Small intestine (tissue), 7 donors: Measurements from ENCODE around the gene MSI2. TPM values are rescaled to one million over a fixed set of nuclear protein-coding genes. Genes with fewer than 3 reads are reported as not detected.

Experiments used
- DNase-seq, 2 donors: peaks; one replicate each; pipeline versions ENCODE4 v3.0.0 to v3.0.0-alpha.2; 2013
- FAIRE-seq: peaks from 2 replicates; lab custom pipeline; 2012; peaks lifted over from hg19 to GRCh38; lab: Jason Lieb, UNC
- H3K27ac ChIP-seq, 3 donors: one replicate each; pipeline ENCODE4 v1.5.1; 2013; ENCODE audit warnings: low read length in 2 of 3, mild to moderate bottlenecking in 2 of 3, control low read depth in 1 of 3, inconsistent platforms in 1 of 3, low read depth in 1 of 3, moderate library complexity in 1 of 3
- H3K27me3 ChIP-seq, 3 donors: one replicate each; pipeline ENCODE4 v1.6.1; 2013; ENCODE audit warnings: low read length in 3 of 3, inconsistent platforms in 1 of 3; ENCODE audit not compliant: control insufficient read depth in 3 of 3, insufficient read depth in 3 of 3
- H3K36me3 ChIP-seq, 3 donors: one replicate each; pipeline ENCODE4 v1.6.1; 2013; ENCODE audit warnings: low read length in 3 of 3, inconsistent platforms in 1 of 3, low read depth in 1 of 3, mild to moderate bottlenecking in 1 of 3, moderate library complexity in 1 of 3; ENCODE audit not compliant: control insufficient read depth in 3 of 3, insufficient read depth in 2 of 3
- H3K4me1 ChIP-seq, 3 donors: one replicate each; pipeline ENCODE4 v1.6.1; 2013; ENCODE audit warnings: low read length in 2 of 3, inconsistent platforms in 1 of 3, low read depth in 1 of 3, mild to moderate bottlenecking in 1 of 3, moderate library complexity in 1 of 3; ENCODE audit not compliant: control insufficient read depth in 3 of 3, insufficient read depth in 2 of 3
- H3K4me3 ChIP-seq, 3 donors: one replicate each; pipeline ENCODE4 v1.5.1; 2013; ENCODE audit warnings: low read length in 3 of 3, control low read depth in 1 of 3, inconsistent platforms in 1 of 3, low read depth in 1 of 3, mild to moderate bottlenecking in 1 of 3, moderate library complexity in 1 of 3
- H3K9me3 ChIP-seq, 2 donors: one replicate each; pipeline ENCODE4 v1.6.1; 2013; ENCODE audit warnings: low read depth in 1 of 2, low read length in 1 of 2; ENCODE audit not compliant: control insufficient read depth in 2 of 2, insufficient read depth in 1 of 2
- WGBS, 3 donors: extraction: QIAGEN DNeasy Blood & Tissue Kit; methylation state at CpG; one replicate each; pipeline ENCODE4 v1.1.7; 2013; 5-methylcytosine and 5-hydroxymethylcytosine counted together
- polyA plus RNA-seq, 4 donors: library from polyadenylated mRNA; stranded (reverse) in 3 of 4; unstranded in 1 of 4; fragments of 200-250 nt in 3 of 4; fragments of 120-200 nt in 1 of 4; gene quantifications; one replicate each; pipeline versions ENCODE4 v1.2.1 to v1.2.3, GENCODE V29; 2013
- donor health status: healthy with polysubstance abuse.
- donor health status: control.
- donor health status: control.
- donor health status: Bipolar disorder and iron deficiency.
- donor health status: healthy.

MSI2 gene
- polyA plus RNA-seq, 4 donors: 5.1 to 49.4 (median 12.6) TPM

DNA sequence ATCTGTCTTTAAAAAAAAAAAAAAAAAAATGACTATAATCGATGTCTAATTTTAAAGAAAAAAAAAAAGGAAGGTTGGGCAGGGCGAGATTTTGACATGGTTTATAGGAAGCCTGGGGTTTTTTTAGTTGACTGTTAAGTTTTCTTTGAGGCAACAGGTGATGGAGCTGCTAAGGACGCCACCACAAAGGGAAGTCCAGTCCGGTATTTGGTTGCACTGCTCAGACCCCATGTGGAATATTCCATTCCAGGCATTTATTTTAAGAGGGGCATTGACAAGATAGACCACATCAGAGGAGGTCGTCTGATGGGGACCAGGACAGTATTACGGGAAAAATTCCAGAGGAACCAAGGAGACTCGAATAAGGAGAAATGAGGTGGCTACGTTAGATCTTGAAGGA, 320.4 kb downstream of the MSI2 start:
- FAIRE-seq (no peak), DNase-seq (no peak)
- 90 to 94% (median 93%) methylated on average over 8 of the region's 8 CpGs for WGBS, 3 donors

DNA sequence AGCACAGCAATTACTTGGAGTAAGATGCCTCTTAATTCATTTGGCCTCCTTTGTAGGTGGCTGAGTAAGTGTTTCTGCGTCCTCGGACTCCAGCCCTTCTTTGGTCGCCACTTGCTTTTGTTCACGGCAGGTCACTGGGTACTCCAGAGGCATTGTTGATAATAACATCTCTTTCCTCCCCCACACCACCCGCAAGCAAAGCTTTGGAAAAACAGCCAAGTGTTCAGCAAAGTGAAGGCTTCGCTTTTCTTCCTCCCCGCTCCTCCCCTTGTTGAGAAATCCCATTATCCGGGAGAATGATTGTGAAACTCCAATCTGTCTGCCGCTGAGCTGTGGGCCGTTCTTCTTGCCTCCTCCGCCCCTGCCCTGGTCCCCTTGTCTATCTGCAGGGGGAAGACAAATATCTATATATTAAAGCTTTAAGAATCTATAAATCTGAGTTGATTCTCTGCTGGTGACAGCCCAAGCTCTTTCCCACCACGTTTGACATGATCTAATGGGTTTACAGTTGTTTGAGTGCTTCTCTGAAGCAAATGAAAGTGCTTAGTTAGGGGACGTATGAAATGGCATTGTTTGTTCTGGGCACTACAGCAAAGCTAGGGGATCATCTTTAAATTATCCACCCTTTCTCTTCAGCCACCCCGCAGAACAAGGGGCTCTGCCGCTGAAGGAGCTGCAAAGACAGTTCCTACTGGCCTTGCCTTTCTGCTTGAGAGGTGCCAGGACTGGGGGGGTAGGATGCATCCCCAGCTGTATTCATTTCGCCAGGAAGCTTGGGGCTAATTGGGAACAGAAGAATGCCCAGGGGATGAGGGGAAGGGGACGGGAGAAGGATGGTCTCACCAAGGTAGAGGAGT, 321.7 kb downstream of the MSI2 start:
- WGBS, 3 donors: 59 to 85% (median 80%) methylated on average over 17 of the region's 17 CpGs
- FAIRE-seq (no peak), DNase-seq (peak in 1 of 2 donors; percentile 71)
- Histone ChIP-seq H3K36me3 (peaks cover 0 to 13% (median 0%) of the 10 kb centered on the region in 3 donors), H3K27me3 (no peaks in the 10 kb centered on the region), H3K4me3 (peak overlapping the region in 1 of 3 donors; percentile 18), H3K27ac (peak overlapping the region in 2 of 3 donors; percentile 29 to 41), H3K4me1 (peaks cover 0 to 8% (median 0%) of the 10 kb centered on the region in 3 donors), H3K9me3 (no peaks in the 10 kb centered on the region)

More for the DNA sequence above, 320.4 kb downstream of the MSI2 start:
- Histone ChIP-seq H3K4me1 (peaks cover 0 to 8% (median 0%) of the 10 kb centered on the region in 3 donors), H3K27ac (no peak overlapping the region), H3K36me3 (peaks cover 0 to 22% (median 0%) of the 10 kb centered on the region in 3 donors), H3K4me3 (no peak overlapping the region), H3K9me3 (no peaks in the 10 kb centered on the region), H3K27me3 (no peaks in the 10 kb centered on the region)

DNA sequence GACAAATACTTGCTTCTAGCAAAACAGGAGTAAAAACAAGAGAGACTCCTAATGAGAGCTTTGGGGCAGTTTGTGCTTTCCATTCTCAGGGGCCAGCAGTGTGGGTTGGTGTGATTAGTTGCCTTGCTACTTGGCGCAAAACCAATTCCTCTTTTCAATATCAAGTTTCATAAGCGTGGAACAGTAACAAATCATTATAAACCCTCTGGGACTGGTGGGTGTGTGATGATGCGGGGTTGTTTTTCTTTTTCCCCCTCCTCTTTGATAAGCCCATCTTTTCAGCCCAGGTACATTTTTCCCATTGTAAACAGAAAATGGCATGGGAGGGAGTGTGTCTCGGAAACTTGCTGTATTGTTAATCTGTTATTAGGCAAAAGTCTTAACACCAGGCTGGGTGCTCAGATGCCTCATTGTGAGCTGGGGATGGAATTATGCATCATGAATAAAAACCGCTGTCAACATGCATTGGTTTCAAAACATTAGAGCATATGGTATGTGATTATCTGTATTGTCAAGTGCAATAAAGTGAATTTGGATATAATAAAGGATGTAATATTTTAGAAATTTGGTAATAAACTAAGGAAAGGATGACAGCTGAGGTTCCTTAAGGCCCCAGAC, 322.4 kb downstream of the MSI2 start:
- no peak for DNase-seq
- FAIRE-seq: no peak
- Histone ChIP-seq H3K4me1 (peaks cover 0 to 8% (median 0%) of the 10 kb centered on the region in 3 donors), H3K9me3 (no peaks in the 10 kb centered on the region), H3K27ac (no peak overlapping the region), H3K27me3 (no peaks in the 10 kb centered on the region), H3K36me3 (peaks cover 0 to 9% (median 0%) of the 10 kb centered on the region in 3 donors), H3K4me3 (no peak overlapping the region)
- 79 to 91% (median 85%) methylated on average over 5 of the region's 5 CpGs for WGBS, 3 donors

DNA sequence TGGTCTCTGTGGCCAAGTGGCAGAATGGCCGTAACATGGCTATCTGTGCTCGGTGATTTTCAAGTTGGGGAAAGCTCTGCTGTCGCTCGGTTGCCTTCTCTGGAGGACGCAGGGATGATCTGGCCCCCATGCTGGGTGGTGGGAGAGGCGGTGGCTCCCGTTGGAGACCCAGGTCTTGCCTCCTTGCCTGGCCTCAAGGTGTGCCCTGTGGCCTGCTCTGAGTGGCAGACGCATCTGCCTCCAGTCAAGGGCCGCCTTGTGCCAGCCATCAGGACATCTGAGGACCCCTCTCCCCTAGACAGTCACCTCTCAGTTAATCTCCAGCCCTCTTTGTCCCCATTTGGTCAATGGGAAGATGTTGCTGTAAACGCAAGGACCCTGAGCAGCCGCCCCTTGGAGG, 322.9 kb downstream of the MSI2 start:
- FAIRE-seq (no peak), DNase-seq (no peak)
- Histone ChIP-seq H3K4me3 (no peak overlapping the region), H3K4me1 (peaks cover 0 to 8% (median 0%) of the 10 kb centered on the region in 3 donors), H3K27ac (no peak overlapping the region), H3K36me3 (peaks cover 0 to 13% (median 0%) of the 10 kb centered on the region in 3 donors), H3K27me3 (no peaks in the 10 kb centered on the region), H3K9me3 (no peaks in the 10 kb centered on the region)
- WGBS, 3 donors: 96 to 98% (median 97%) methylated on average over 11 of the region's 11 CpGs

DNA sequence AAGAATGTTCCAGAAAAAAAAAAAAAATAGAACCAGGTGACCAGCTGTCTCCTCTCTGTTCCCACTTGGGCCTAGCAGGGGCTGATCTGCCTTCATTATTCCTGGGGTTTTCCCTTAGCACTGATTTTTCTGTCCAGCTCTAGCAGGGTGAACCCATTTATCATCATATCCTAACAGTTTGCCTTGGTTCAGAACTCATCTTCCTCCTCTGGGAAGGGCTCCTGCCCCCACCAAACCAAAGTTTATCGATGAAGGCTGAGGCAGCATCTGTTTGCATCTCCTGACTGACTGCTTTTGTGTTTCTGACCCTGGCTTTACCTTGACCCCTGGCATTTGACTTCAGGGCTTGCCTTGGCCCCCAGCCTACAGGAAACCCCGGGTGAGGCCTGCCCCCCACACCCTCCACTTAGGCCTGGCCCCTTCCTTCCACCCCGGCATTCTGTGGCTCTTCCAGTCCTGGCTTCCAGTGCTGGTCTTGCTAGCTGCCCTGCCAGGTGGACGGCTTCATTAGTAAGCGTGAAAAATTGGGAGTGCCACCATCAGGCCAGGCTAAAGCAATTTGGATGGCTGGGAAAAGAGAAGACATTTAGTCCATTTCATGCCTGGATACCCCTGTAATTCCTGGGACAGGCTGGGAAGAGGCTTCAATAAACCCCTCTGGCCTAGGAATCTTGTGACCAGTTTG, 323.9 kb downstream of the MSI2 start:
- peaks cover 0 to 8% (median 0%) of the 10 kb centered on the region in 3 donors for H3K4me1 ChIP-seq
- H3K4me3 ChIP-seq: no peak overlapping the region
- peaks cover 0 to 12% (median 0%) of the 10 kb centered on the region in 3 donors for H3K36me3 ChIP-seq
- WGBS, 3 donors: 80 to 82% (median 81%) methylated on average over 5 of the region's 5 CpGs
- FAIRE-seq (no peak), DNase-seq (no peak)
- H3K27ac ChIP-seq: no peak overlapping the region
- no peaks in the 10 kb centered on the region for H3K9me3 ChIP-seq
- no peaks in the 10 kb centered on the region for H3K27me3 ChIP-seq

DNA sequence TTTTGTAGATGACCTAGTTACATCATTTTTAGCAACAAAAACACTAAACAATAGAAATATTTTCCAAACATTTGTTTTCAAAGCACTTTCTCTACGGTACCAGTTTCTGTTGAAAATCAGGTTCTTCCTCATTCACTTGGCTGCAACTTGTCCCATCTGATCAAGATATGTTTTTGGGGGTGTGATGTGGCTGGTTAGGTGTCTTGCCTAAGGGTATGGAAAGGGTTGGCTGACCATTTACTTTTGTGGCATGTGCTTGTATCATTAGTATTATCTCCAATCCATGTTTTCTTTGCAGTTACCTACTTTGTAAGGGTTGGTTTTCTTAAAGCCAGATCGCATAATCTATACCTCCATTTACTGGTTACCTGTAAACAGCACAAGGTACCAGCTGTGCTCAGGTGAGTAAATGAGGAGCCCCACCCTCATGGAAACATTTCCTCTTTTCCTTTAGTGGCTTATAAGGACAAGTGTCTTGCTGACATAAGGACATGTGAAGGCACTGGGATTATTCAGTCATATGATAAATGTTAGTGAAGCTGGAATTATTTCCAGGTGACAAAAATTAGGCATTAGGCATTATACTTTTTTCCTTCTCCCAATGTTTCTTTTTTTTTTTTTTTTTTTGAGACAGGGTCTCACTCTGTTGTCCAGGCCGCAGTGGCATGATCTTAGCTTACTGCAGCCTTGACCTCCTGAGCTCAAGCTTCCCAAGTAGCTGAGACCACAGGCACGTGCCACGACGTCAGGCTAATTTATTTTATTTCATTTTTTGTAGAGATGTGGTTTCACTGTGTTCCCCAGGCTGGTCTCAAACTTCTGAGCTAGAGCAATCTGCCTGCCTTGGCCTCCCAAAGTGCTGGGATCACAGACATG, 326.8 kb downstream of the MSI2 start:
- Histone ChIP-seq H3K36me3 (peaks cover 0 to 12% (median 0%) of the 10 kb centered on the region in 3 donors), H3K4me3 (no peak overlapping the region), H3K9me3 (no peaks in the 10 kb centered on the region), H3K27me3 (no peaks in the 10 kb centered on the region), H3K27ac (no peak overlapping the region), H3K4me1 (peaks cover 0 to 7% (median 0%) of the 10 kb centered on the region in 3 donors)
- no peak for FAIRE-seq
- 85 to 86% (median 85%) methylated on average over 6 of the region's 6 CpGs for WGBS, 3 donors
- DNase-seq: peak in 1 of 2 donors; percentile 20

DNA sequence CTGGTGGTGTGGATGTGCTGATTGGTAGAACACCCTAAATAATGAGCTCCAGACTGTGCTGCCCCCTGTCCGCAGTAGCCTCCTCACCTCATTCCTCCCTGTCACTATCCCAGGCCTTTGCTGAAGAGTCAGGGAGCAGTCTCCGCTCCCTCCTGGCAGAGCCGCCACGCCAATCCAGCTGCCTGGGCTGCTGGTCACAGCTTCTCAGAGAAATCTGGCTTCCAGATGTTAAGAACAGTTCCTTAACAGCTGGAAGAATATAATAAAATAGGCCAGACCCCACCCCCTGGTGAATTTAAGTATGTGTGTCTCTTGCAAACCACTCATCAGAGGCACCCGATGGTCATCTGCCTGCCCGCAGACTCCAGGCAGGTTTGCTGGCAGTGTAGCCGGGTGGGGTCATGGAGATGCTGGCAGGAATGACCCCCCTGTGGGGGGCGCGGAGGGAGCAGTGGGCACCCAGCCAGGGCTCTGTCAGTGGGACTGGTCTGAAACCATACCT, 327.8 kb downstream of the MSI2 start:
- no peak overlapping the region for H3K4me3 ChIP-seq
- WGBS, 3 donors: 83 to 94% (median 94%) methylated on average over 9 of the region's 9 CpGs
- no peaks in the 10 kb centered on the region for H3K4me1 ChIP-seq
- no peaks in the 10 kb centered on the region for H3K9me3 ChIP-seq
- H3K36me3 ChIP-seq: peaks cover 0 to 15% (median 0%) of the 10 kb centered on the region in 3 donors
- H3K27me3 ChIP-seq: no peaks in the 10 kb centered on the region
- FAIRE-seq: no peak
- no peak for DNase-seq
- H3K27ac ChIP-seq: no peak overlapping the region
